ENCODE data around the gene ROBO4. TPM values are rescaled to one million over a fixed set of nuclear protein-coding genes. Genes with fewer than 3 reads are reported as not detected.

The ROBO4 gene
- total and polyA plus RNA-seq, 2 donors = 1.5 to 3.7 TPM

- DNase-seq (ENCODE audit: low read depth in 6 of 9, low spot score in 9 of 9) = peak in 5 of 9 donors; percentile 11 to 42 (median 14)
- WGBS = 14% methylated on average over 3 of the region's 3 CpGs
- Histone ChIP-seq H3K9me3 (ENCODE audit: control insufficient read depth in 2 of 2, insufficient read depth in 1 of 2, low read length in 1 of 2) (no peaks in the 10 kb centered on the region), H3K36me3 (ENCODE audit: control insufficient read depth in 2 of 2, insufficient read depth in 2 of 2, low read length in 1 of 2) (no peaks in the 10 kb centered on the region), H3K4me3 (ENCODE audit: low read length in 2 of 2) (no peak overlapping the region), H3K27me3 (ENCODE audit: control insufficient read depth in 2 of 2, insufficient read depth in 1 of 2, low read length in 1 of 2) (peaks cover 42 to 66% of the 10 kb centered on the region in 2 donors), H3K4me1 (ENCODE audit: control insufficient read depth in 2 of 2, insufficient read depth in 2 of 2, low read length in 2 of 2) (peaks cover 0 to 9% of the 10 kb centered on the region in 2 donors), H3K27ac (ENCODE audit: low read depth in 1 of 2, low read length in 1 of 2) (no peak overlapping the region)
Observed at GRCh38 chr11:124837491-124837856, 60.2 kb downstream of the ROBO4 start.

- Histone ChIP-seq H3K36me3 (ENCODE audit: control insufficient read depth in 2 of 2, insufficient read depth in 2 of 2, low read length in 1 of 2) (no peaks in the 10 kb centered on the region), H3K27ac (ENCODE audit: low read depth in 1 of 2, low read length in 1 of 2) (no peak overlapping the region), H3K4me3 (ENCODE audit: low read length in 2 of 2) (no peak overlapping the region), H3K27me3 (ENCODE audit: control insufficient read depth in 2 of 2, insufficient read depth in 1 of 2, low read length in 1 of 2) (peaks cover 34 to 53% of the 10 kb centered on the region in 2 donors), H3K9me3 (ENCODE audit: control insufficient read depth in 2 of 2, insufficient read depth in 1 of 2, low read length in 1 of 2) (no peaks in the 10 kb centered on the region), H3K4me1 (ENCODE audit: control insufficient read depth in 2 of 2, insufficient read depth in 2 of 2, low read length in 2 of 2) (peaks cover 0 to 9% of the 10 kb centered on the region in 2 donors)
- 96% methylated on average over 8 of the region's 8 CpGs for WGBS
- no peak for DNase-seq (ENCODE audit: low read depth in 6 of 9, low spot score in 9 of 9)
Observed at GRCh38 chr11:124835918-124836317, 61.7 kb downstream of the ROBO4 start.

DNA sequence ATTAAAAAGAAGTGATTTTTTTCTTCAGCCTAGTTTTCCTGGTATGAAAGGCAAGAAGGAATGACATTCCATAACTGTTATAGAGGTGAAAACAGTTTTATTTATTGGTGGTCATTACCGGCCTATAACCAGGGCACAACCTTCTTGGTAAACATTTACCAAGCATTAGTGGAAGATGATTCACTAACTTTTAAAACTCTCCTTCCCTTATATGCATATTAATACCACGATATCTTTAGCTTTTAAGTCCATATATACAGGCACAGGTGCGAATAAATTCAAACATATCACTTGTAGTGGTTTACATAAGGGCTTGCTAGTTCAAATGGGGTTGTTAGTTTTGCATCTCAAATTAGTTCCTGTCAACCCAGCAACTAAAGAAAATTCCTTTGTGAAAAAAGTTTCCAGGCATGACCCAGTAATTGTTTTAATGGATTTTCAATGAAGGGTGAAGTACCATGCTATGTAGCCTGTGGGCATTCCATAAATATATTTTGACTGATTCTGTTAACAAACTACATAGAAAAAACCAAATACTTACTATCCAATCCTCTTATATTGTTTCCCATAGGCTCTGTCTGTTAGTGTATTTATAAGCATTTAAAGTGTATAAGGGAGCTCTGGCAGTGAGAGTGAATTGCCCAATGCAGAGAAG lies 63.0 kb downstream of the ROBO4 start:
- Histone ChIP-seq H3K9me3 (ENCODE audit: control insufficient read depth in 2 of 2, insufficient read depth in 1 of 2, low read length in 1 of 2) (no peaks in the 10 kb centered on the region), H3K27me3 (ENCODE audit: control insufficient read depth in 2 of 2, insufficient read depth in 1 of 2, low read length in 1 of 2) (peaks cover 26 to 43% of the 10 kb centered on the region in 2 donors), H3K27ac (ENCODE audit: low read depth in 1 of 2, low read length in 1 of 2) (no peak overlapping the region), H3K4me1 (ENCODE audit: control insufficient read depth in 2 of 2, insufficient read depth in 2 of 2, low read length in 2 of 2) (peaks cover 0 to 9% of the 10 kb centered on the region in 2 donors), H3K4me3 (ENCODE audit: low read length in 2 of 2) (no peak overlapping the region), H3K36me3 (ENCODE audit: control insufficient read depth in 2 of 2, insufficient read depth in 2 of 2, low read length in 1 of 2) (no peaks in the 10 kb centered on the region)
- 93% methylated on average over 3 of the region's 3 CpGs for whole genome bisulfite sequencing
- no peak for DNase-seq (ENCODE audit: low read depth in 6 of 9, low spot score in 9 of 9)

Other genes starting within 250 kb of the ROBO4 start
- gene SIAE, start 224.1 kb downstream of the ROBO4 start, total RNA-seq = 4.6 TPM
- 13.4 TPM for gene SIAE, start 224.1 kb downstream of the ROBO4 start, polyA plus RNA-seq
- gene SPA17, start 224.0 kb downstream of the ROBO4 start, total RNA-seq = 11.3 TPM
- 11.4 TPM for gene SPA17, start 224.0 kb downstream of the ROBO4 start, polyA plus RNA-seq
- 0.52 TPM for gene NRGN, start 157.9 kb downstream of the ROBO4 start, total RNA-seq
- 4.5 TPM for gene NRGN, start 157.9 kb downstream of the ROBO4 start, polyA plus RNA-seq
- 0.14 TPM for gene VSIG2, start 145.6 kb downstream of the ROBO4 start, total RNA-seq
- gene VSIG2, start 145.6 kb downstream of the ROBO4 start, polyA plus RNA-seq = 0.80 TPM
- 3.6 TPM for gene ESAM, start 135.6 kb downstream of the ROBO4 start, total RNA-seq
- gene ESAM, start 135.6 kb downstream of the ROBO4 start, polyA plus RNA-seq = 21.7 TPM
- 7.7 TPM for gene MSANTD2, start 97.5 kb downstream of the ROBO4 start, total RNA-seq
- 22.2 TPM for gene MSANTD2, start 97.5 kb downstream of the ROBO4 start, polyA plus RNA-seq
- gene ROBO3, start 32.4 kb downstream of the ROBO4 start, total RNA-seq = 4.5 TPM
- gene ROBO3, start 32.4 kb downstream of the ROBO4 start, polyA plus RNA-seq = 11.2 TPM
- gene HEPN1, start 21.4 kb upstream of the ROBO4 start, total RNA-seq = not detected
- 0.07 TPM for gene HEPN1, start 21.4 kb upstream of the ROBO4 start, polyA plus RNA-seq
- under 0.01 TPM for gene HEPACAM, start 38.2 kb upstream of the ROBO4 start, total RNA-seq
- gene HEPACAM, start 38.2 kb upstream of the ROBO4 start, polyA plus RNA-seq = 0.14 TPM
- gene CCDC15, start 56.3 kb upstream of the ROBO4 start, total RNA-seq = 7.0 TPM
- gene CCDC15, start 56.3 kb upstream of the ROBO4 start, polyA plus RNA-seq = 1.7 TPM
- gene SLC37A2, start 165.4 kb upstream of the ROBO4 start, total RNA-seq = 4.3 TPM
- gene SLC37A2, start 165.4 kb upstream of the ROBO4 start, polyA plus RNA-seq = 3.0 TPM
- gene TMEM218, start 213.8 kb upstream of the ROBO4 start, total RNA-seq = 20.8 TPM
- gene TMEM218, start 213.8 kb upstream of the ROBO4 start, polyA plus RNA-seq = 32.2 TPM